Astrocyte (in vitro differentiated cells and primary cell): ENCODE data around the gene DENND5B.

Experiments
- EZH2 ChIP-seq: IDR thresholded peaks from 2 replicates; pipeline ENCODE4 v1.6.1; 2012; ENCODE audit warnings: mild to moderate bottlenecking, low read length, inconsistent platforms; ENCODE audit not compliant: insufficient read depth
- TF ChIP-seq, protein P1 (sequence below): IDR thresholded peaks from 2 replicates; pipeline ENCODE4 v1.5.1; 2011; ENCODE audit warnings: low read depth, mild to moderate bottlenecking, inconsistent platforms, low read length, moderate library complexity; ENCODE audit not compliant: insufficient read depth

DNA sequence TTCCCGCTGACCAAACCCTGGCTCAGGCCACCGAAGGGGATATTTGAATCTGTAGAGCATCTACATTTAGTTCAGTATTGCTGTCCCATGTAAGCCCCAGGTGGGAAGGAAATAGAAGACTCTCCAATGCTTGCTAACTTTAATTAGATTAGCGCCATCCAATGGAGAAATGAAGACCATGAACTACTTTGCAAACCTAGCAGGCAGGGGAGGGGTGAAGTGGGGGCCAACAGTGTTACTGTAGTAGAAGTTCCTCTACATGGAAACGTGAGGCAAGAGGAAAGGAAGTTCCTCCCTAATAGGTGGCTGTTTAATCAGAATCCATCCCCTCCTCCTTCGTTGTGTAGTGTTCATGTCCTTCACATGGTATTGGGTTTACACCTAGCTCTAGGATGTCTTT lies 9.3 kb upstream of the DENND5B start:
- TF ChIP-seq, protein P1, sequence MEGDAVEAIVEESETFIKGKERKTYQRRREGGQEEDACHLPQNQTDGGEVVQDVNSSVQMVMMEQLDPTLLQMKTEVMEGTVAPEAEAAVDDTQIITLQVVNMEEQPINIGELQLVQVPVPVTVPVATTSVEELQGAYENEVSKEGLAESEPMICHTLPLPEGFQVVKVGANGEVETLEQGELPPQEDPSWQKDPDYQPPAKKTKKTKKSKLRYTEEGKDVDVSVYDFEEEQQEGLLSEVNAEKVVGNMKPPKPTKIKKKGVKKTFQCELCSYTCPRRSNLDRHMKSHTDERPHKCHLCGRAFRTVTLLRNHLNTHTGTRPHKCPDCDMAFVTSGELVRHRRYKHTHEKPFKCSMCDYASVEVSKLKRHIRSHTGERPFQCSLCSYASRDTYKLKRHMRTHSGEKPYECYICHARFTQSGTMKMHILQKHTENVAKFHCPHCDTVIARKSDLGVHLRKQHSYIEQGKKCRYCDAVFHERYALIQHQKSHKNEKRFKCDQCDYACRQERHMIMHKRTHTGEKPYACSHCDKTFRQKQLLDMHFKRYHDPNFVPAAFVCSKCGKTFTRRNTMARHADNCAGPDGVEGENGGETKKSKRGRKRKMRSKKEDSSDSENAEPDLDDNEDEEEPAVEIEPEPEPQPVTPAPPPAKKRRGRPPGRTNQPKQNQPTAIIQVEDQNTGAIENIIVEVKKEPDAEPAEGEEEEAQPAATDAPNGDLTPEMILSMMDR: no peak
- TF ChIP-seq EZH2: no peak
